Muscle layer of colon (tissue), 2 donors: ENCODE measurements around the gene LRRC28.
"Not testable (repeated sequence)": the region's sequence is repeated elsewhere in the genome, so short reads cannot be mapped to it uniquely, and the experiment has no call there.

ENCODE experiments used
- H3K27ac ChIP-seq: one replicate; pipeline ENCODE4 v1.7.0; 2013; ENCODE audit warnings: low read depth, mild to moderate bottlenecking, low read length, moderate library complexity
- H3K27me3 ChIP-seq, 2 donors: one replicate each; pipeline ENCODE4 v1.7.0; 2013; ENCODE audit warnings: low read length in 2 of 2, mild to moderate bottlenecking in 2 of 2; ENCODE audit not compliant: insufficient read depth in 2 of 2, control insufficient read depth in 1 of 2
- H3K36me3 ChIP-seq: one replicate; pipeline ENCODE4 v1.7.0; 2013; ENCODE audit warnings: mild to moderate bottlenecking, low read length; ENCODE audit not compliant: insufficient read depth
- H3K4me1 ChIP-seq: one replicate; pipeline ENCODE4 v1.7.0; 2013; ENCODE audit warnings: mild to moderate bottlenecking, low read length; ENCODE audit not compliant: insufficient read depth
- H3K4me3 ChIP-seq, 2 donors: one replicate each; pipeline ENCODE4 v1.7.0; 2013; ENCODE audit warnings: low read length in 2 of 2, low read depth in 1 of 2, mild to moderate bottlenecking in 1 of 2, moderate library complexity in 1 of 2
- H3K9ac ChIP-seq: one replicate; pipeline ENCODE4 v1.7.0; 2013; ENCODE audit warnings: low read length
- H3K9me3 ChIP-seq: one replicate; pipeline ENCODE4 v1.7.0; 2013; ENCODE audit warnings: mild to moderate bottlenecking, low read length
- donor health status: abdominal sarcoma.
- donor health status: Adenocarcinoma of cecum.

LRRC28 gene

DNA sequence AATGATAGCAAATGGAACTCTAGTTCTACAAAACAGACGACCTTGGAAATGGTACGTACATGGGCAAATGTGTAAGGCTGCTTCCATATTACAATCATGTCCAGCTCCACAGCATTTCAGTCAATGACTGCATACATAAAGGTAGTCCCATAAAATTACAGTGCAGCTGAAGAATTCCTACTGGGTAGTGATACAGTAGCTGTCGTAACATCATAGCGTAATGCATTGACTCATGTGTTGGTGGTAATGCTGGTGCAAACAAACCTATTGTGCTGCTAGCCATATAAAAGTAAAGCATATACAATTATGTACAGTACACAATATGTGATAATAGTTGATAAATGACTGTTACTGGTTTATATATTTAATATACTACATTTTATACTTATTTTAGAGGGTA is 20.4 kb upstream of the LRRC28 start:
- Histone ChIP-seq H3K9ac (no peak overlapping the region), H3K9me3 (no peaks in the 10 kb centered on the region), H3K4me1 (no peaks in the 10 kb centered on the region), H3K27ac (no peak overlapping the region), H3K4me3 (no peak overlapping the region), H3K36me3 (peaks cover 14% of the 10 kb centered on the region), H3K27me3 (no peaks in the 10 kb centered on the region)

DNA sequence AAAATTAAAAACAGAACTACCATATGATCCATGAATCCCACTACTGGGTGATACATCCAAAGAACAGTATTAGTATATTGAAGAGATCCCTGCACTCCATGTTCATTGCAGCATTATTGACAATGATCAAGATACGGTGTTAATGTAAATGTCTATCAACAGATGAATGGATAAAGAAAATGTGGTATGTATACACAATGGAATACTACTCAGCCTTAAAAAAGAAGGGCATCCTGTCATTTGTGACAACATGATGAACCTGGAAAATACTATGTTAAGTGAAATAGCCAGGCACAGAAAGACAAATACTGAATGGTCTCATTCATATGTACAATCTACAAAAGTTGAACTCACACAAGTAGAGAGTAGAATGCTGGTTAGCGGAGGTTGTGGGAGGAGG is 18.5 kb upstream of the LRRC28 start:
- Histone ChIP-seq H3K4me1 (no peaks in the 10 kb centered on the region), H3K27ac (no peak overlapping the region), H3K36me3 (peaks cover 13% of the 10 kb centered on the region), H3K4me3 (no peak overlapping the region), H3K9me3 (no peaks in the 10 kb centered on the region), H3K27me3 (no peaks in the 10 kb centered on the region), H3K9ac (no peak overlapping the region)

DNA sequence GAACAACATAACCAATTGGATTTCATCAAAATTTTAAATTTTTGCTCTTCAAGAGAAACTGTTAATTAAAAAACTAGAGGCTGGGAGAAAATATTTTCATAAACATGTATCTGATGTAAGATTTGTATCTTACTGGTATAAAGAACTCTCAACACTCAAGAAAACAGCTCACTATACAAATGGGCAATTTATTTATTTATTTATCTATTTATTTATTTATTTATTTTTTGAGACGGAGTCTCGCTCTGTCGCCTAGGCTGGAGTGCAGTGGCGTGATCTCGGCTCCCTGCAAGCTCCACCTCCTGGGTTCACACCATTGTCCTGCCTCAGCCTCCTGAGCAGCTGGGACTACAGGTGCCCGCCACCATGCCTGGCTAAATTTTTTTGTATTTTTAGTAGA is 17.1 kb upstream of the LRRC28 start:
- not testable (repeated sequence) for H3K27me3 ChIP-seq, H3K9me3 ChIP-seq, H3K4me3 ChIP-seq, H3K9ac ChIP-seq, H3K4me1 ChIP-seq, H3K36me3 ChIP-seq, H3K27ac ChIP-seq

DNA sequence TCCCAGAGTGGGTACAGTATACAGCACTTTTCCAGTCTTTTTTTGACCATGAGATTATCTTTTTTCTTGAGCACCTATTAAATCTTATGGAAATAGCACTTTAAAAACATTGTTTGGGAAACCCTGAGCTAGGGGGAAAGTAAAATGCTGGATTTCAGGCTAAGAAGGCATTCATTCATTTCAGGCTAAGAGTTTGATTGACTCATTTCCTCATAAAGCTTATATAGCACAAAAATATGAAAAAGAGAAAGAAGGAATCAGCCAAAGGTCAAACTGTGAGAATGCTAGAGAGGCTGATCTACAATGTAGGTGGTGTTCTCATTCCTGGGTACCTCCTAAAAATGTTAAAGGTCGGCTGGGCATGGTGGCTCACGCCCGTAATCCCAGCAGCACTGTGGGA is 12.4 kb upstream of the LRRC28 start:
- no peak overlapping the region for H3K4me3 ChIP-seq

DNA sequence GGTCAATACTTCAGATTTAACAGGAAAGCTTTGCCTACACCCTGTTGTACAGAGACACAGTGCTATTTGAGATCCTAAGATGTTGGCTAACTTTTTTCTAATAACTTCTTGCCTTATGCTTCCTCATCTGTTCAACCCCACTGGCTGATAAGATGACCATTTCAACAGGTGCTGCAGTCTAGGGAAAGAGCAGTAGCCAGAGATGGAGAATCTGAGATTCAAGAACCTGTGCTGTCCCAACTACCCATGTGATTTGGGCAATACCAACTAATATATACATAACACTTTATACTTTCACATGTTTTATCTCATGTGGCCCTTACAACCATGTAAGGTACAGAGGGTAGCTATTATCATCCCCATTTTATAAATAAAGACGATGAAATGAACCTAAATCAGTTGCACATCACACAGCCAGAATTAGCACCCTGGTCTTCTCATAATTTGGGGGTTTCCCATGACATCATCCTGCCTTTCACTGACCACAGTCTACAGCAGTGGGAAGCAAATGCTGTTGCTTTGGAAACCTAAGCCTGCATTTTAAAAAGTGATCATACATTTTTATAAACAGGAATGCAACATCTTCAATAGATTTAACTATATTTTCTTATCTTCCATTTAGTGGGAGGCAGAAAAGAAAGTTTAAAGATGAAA is 11.6 kb upstream of the LRRC28 start:
- no peaks in the 10 kb centered on the region for H3K27me3 ChIP-seq

More for the DNA sequence above, 12.4 kb upstream of the LRRC28 start:
- Histone ChIP-seq H3K27ac (no peak overlapping the region), H3K36me3 (peaks cover 21% of the 10 kb centered on the region), H3K9me3 (no peaks in the 10 kb centered on the region), H3K4me1 (no peaks in the 10 kb centered on the region), H3K9ac (no peak overlapping the region), H3K27me3 (no peaks in the 10 kb centered on the region)

DNA sequence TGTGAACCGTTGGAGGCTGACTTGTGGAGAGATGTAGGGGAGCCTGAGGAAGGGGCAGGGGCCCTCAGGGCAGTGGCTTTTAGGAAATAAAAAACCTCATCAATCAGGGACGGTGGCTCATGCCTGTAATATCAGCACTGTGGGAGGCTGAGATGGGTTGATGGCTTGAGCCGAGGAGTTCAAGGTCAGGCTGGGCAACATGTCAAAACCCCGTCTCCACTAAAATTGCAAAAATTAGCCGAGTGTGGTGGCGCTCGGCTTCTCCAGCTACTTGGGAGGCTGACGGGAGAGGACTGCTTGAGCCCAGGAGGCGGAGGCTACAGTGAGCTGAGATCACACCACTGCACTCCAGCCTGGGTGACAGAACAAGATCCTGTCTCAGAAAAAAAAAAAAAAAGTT is 9.5 kb upstream of the LRRC28 start:
- H3K27me3 ChIP-seq = no peaks in the 10 kb centered on the region

More for the DNA sequence above, 11.6 kb upstream of the LRRC28 start:
- Histone ChIP-seq H3K4me3 (no peak overlapping the region), H3K27ac (no peak overlapping the region), H3K4me1 (no peaks in the 10 kb centered on the region), H3K9ac (no peak overlapping the region), H3K9me3 (no peaks in the 10 kb centered on the region), H3K36me3 (peaks cover 21% of the 10 kb centered on the region)

DNA sequence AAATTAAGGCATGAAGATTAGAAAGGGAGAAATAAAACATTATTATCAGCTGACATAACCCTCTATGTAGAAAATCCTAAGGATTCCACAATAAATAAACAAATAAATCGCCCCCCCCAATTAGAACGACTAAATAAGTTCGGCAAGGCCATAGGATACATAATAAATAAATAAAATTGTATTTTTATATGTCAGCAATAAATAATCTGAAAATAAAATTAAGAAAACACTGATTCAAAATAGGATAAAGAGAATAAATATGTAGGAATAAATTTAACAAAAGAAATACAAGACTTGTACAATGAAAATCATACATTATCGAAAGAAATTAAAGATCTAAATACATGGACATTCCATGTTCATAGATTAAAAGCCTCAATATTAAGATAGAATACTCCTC is 7.0 kb upstream of the LRRC28 start:
- no peak overlapping the region for H3K9ac ChIP-seq
- peaks cover 16% of the 10 kb centered on the region for H3K36me3 ChIP-seq
- no peaks in the 10 kb centered on the region for H3K27me3 ChIP-seq
- peaks cover 7% of the 10 kb centered on the region for H3K4me1 ChIP-seq
- no peak overlapping the region for H3K27ac ChIP-seq
- H3K9me3 ChIP-seq = no peaks in the 10 kb centered on the region
- H3K4me3 ChIP-seq = no peak overlapping the region

More for the DNA sequence above, 9.5 kb upstream of the LRRC28 start:
- Histone ChIP-seq H3K27ac (no peak overlapping the region), H3K9me3 (no peaks in the 10 kb centered on the region), H3K36me3 (peaks cover 19% of the 10 kb centered on the region), H3K4me1 (no peaks in the 10 kb centered on the region), H3K9ac (no peak overlapping the region), H3K4me3 (no peak overlapping the region)

DNA sequence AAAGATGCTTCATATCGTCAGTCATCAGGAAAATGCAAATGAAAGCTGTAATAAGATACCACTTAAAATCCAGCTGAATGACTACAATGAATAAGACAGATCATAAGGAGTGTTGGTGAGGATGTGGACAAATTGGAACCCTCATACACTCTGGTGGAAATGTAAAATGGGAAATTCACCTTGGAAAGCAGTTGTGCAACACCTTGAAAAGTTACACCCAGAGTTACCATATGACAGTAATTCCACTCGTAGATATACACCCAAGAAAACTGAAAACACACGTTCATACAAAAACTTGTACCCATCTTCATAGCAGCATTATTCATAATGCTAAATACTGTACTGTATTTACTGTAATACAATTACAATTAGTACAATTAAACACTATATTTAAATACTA is 4.2 kb upstream of the LRRC28 start:
- no peak overlapping the region for H3K27ac ChIP-seq
- no peaks in the 10 kb centered on the region for H3K27me3 ChIP-seq
- no peaks in the 10 kb centered on the region for H3K36me3 ChIP-seq
- H3K4me3 ChIP-seq = peak overlapping the region in 1 of 2 donors; percentile 10
- no peaks in the 10 kb centered on the region for H3K9me3 ChIP-seq
- peaks cover 11% of the 10 kb centered on the region for H3K4me1 ChIP-seq
- no peak overlapping the region for H3K9ac ChIP-seq

DNA sequence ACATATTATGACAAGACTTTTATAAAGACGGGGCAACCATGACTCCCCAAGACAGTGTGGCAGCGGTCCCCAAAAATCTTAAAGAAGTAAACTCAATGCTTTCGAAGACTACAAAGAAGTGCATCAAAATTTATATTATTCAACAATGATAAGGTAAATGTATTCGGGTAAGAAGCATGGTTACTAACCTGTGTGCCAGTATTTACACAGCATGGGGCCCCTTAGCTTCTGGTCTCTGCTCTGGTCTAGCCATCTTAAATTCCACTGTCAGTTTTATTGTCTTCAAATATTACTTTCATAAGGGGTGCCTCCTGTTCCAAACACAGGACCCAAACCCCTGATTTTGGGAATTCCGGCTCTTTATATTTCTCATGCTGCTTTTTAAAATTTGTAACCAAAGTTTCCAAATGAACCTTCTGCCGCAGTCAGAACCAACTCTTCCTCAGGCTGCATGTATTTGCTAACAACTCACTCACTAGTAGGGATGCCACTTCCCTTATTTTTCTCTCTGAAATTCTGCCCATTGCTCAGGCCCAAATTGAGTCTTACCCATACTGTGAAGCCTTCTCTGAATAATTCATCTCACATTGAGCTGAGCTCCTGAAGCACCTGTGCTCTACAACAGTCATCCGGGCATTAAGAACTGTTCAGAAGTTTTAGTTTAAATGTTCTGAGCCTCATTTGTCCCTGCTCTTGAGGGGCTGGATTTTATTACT is 3.1 kb upstream of the LRRC28 start:
- H3K27me3 ChIP-seq = no peaks in the 10 kb centered on the region
- H3K4me3 ChIP-seq = peak overlapping the region in 1 of 2 donors; percentile 39
- no peak overlapping the region for H3K27ac ChIP-seq
- H3K9ac ChIP-seq = peak overlapping the region; percentile 46
- H3K4me1 ChIP-seq = peaks cover 18% of the 10 kb centered on the region
- H3K9me3 ChIP-seq = no peaks in the 10 kb centered on the region
- H3K36me3 ChIP-seq = no peaks in the 10 kb centered on the region

DNA sequence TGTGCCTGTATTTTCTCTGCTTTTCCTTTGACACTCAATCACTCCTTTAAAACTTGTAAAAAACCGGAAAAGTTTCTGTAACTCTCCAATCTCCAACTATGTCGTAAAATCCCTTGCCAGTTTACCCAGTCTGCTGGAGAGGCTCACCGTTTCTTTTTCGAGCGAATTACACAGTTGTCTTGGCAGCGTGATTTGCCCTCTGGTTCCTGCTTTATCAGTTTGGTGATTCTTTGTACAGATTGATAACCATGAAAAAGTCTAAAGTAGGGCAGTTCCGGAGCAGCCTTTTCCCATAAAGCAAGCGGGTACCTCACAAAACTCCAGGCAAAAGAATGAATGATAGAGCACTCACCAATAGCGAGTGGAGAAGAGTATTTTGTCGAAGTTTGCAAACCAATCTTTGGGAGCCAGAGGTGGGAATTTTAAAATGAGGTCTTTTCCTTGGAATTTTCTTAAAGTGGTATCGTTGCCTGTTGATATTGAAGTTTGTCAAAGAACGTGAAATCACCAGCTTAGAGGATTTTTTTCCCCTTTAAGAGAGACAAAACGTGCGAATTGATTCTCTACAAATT is 1.9 kb upstream of the LRRC28 start, which contains the start of gene TTC23:
TTC23 (minus strand) TSS at position 312 of the 572 bp plus-strand sequence. CDS start 20,869 bp downstream, outside the sequence.
- H3K9me3 ChIP-seq = no peaks in the 10 kb centered on the region
- H3K9ac ChIP-seq = peak within 1 kb of the TSS; percentile 88
- peaks cover 18% of the 10 kb centered on the region for H3K4me1 ChIP-seq
- H3K36me3 ChIP-seq = no peaks in the 10 kb centered on the region
- peak within 1 kb of the TSS; percentile 79 to 84 for H3K4me3 ChIP-seq
- H3K27ac ChIP-seq = peak within 1 kb of the TSS; percentile 99
- no peaks in the 10 kb centered on the region for H3K27me3 ChIP-seq

DNA sequence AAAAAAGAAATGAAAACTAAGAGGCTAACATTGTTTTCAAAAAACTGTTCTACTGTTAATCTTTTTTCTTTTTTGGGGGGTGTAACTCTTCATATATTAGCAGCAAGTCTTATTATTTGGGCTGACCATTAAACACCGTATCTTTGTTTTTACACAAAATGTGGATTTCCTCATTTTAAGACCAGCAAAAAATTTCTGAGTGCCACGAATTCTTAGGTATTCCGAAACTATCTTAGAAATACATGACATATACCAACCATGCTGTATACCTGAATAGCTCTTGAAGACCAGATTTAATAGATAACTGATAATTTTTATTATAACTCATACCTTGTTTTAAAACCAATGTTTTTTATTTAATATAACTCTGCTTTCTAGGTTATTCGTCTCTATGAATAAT is 1.3 kb upstream of the LRRC28 start:
- Histone ChIP-seq H3K4me3 (peak overlapping the region; percentile 51 to 84), H3K27ac (peak overlapping the region; percentile 99), H3K9me3 (no peaks in the 10 kb centered on the region), H3K9ac (peak overlapping the region; percentile 88), H3K27me3 (no peaks in the 10 kb centered on the region), H3K36me3 (no peaks in the 10 kb centered on the region), H3K4me1 (peaks cover 18% of the 10 kb centered on the region)
